H1 (cell line): Measurements from ENCODE around the gene CRX. TPM values are rescaled to one million over a fixed set of nuclear protein-coding genes. Genes with fewer than 3 reads are reported as not detected.
A peak's percentile ranks its signal among the peaks of the same experiment; 100 is the strongest.
"Not testable (repeated sequence)": the region's sequence is repeated elsewhere in the genome, so short reads cannot be mapped to it uniquely, and the experiment has no call there.

Experiments used
- CTCF ChIA-PET: fragments of 300-600 bp; sonication (Branson Sonifier 250); formaldehyde crosslinking; loops from one replicate; lab custom pipeline; 2021; ENCODE audit not compliant: partially characterized antibody; lab: Charles Lee
- POLR2A ChIA-PET: fragments of 300-600 bp; sonication (Branson Sonifier 250); formaldehyde crosslinking; loops from one replicate; lab custom pipeline; 2021; ENCODE audit warnings: inconsistent platforms; ENCODE audit not compliant: partially characterized antibody; lab: Charles Lee
- DNase-seq, 2 experiments: peaks; one replicate each; pipeline versions ENCODE4 v3.0.0 to v3.0.0-alpha.2; 2010 to 2022; ENCODE audit warnings: low spot score in 2 of 2, low read depth in 1 of 2, mixed read lengths in 1 of 2
- FAIRE-seq: peaks from 2 replicates; lab custom pipeline; 2011; peaks lifted over from hg19 to GRCh38; lab: Jason Lieb, UNC
- H2AFZ ChIP-seq: 2 replicates; pipeline ENCODE4 v1.8.1; 2012; ENCODE audit warnings: low read length, inconsistent platforms
- H2AK5ac ChIP-seq: 2 replicates; pipeline ENCODE4 v1.6.1; 2013; ENCODE audit warnings: low read depth, low read length
- H2BK120ac ChIP-seq: replicated peaks from 2 replicates; pipeline ENCODE3; 2013; ENCODE audit warnings: low read depth, low read length, inconsistent platforms
- H2BK12ac ChIP-seq: 2 replicates; pipeline ENCODE4 v1.6.1; 2013; ENCODE audit warnings: low read depth, low read length
- H2BK15ac ChIP-seq: 2 replicates; pipeline ENCODE4 v1.6.1; 2013; ENCODE audit warnings: low read length
- H2BK20ac ChIP-seq: 2 replicates; pipeline ENCODE4 v1.6.1; 2013; ENCODE audit warnings: low read length
- H2BK5ac ChIP-seq: 2 replicates; pipeline ENCODE4 v1.6.1; 2013; ENCODE audit warnings: low read depth, low read length
- H3K14ac ChIP-seq: 2 replicates; pipeline ENCODE4 v1.6.1; 2013; ENCODE audit warnings: inconsistent platforms; ENCODE audit not compliant: insufficient read length
- H3K18ac ChIP-seq: 2 replicates; pipeline ENCODE4 v1.6.1; 2013; ENCODE audit warnings: low read length; ENCODE audit errors: extremely low read depth
- H3K23ac ChIP-seq: 2 replicates; pipeline ENCODE4 v1.6.1; 2013; ENCODE audit warnings: inconsistent platforms; ENCODE audit not compliant: insufficient read length
- H3K23me2 ChIP-seq: 2 replicates; pipeline ENCODE4 v1.6.1; 2013; ENCODE audit warnings: low read depth, low read length
- H3K27ac ChIP-seq: 2 replicates; pipeline ENCODE4 v1.6.1; 2011; ENCODE audit warnings: low read depth, low read length, inconsistent platforms
- H3K27me3 ChIP-seq, 4 experiments: replicated peaks in 1 of 4; 1 replicate in 1 of 4; 2 replicates in 3 of 4; pipeline versions ENCODE4 v1.6.1 to v1.8.1; 2011 to 2013; ENCODE audit warnings: low read length in 3 of 4, mild to moderate bottlenecking in 3 of 4, inconsistent platforms in 2 of 4, mixed read lengths in 2 of 4, moderate library complexity in 1 of 4; ENCODE audit not compliant: control insufficient read depth in 3 of 4, insufficient read depth in 3 of 4; ENCODE audit errors: extremely low read depth in 1 of 4
- H3K36me3 ChIP-seq, 4 experiments: 2 replicates each; pipeline versions ENCODE4 v1.6.1 to v1.8.1; 2011 to 2013; ENCODE audit warnings: mild to moderate bottlenecking in 4 of 4, low read length in 3 of 4, moderate library complexity in 2 of 4, control low read depth in 1 of 4, inconsistent platforms in 1 of 4; ENCODE audit not compliant: insufficient read depth in 4 of 4, control insufficient read depth in 2 of 4
- H3K4ac ChIP-seq: replicated peaks from 2 replicates; pipeline ENCODE3; 2013; ENCODE audit warnings: low read length, low read depth, mixed read lengths, inconsistent platforms; ENCODE audit not compliant: insufficient read length
- H3K4me1 ChIP-seq, 4 experiments: replicated peaks in 1 of 4; 1 replicate in 1 of 4; 2 replicates in 3 of 4; pipeline versions ENCODE4 v1.6.1 to v1.8.1; 2011 to 2013; ENCODE audit warnings: low read length in 3 of 4, inconsistent platforms in 2 of 4, mixed read lengths in 1 of 4; ENCODE audit not compliant: insufficient read depth in 4 of 4, control insufficient read depth in 3 of 4
- H3K4me2 ChIP-seq, 2 experiments: 2 replicates each; pipeline versions ENCODE4 v1.6.1 to v1.8.1; 2011 to 2013; ENCODE audit warnings: low read depth in 2 of 2, low read length in 2 of 2, control low read depth in 1 of 2, inconsistent platforms in 1 of 2, mild to moderate bottlenecking in 1 of 2; ENCODE audit not compliant: insufficient read depth in 1 of 2
- H3K4me3 ChIP-seq, 4 experiments: fragments of 200-600, 300-600 bp in 1 of 4; sonication (generic), shearing (Covaris generic), sonication (Bioruptor Twin) in 1 of 4; 2 replicates each; pipeline versions ENCODE4 v1.5.1 to v1.8.1; 2011 to 2016; ENCODE audit warnings: low read length in 4 of 4, low read depth in 3 of 4, control low read depth in 2 of 4, inconsistent platforms in 2 of 4, mild to moderate bottlenecking in 2 of 4, mixed read lengths in 1 of 4, moderate library complexity in 1 of 4; ENCODE audit not compliant: insufficient read depth in 2 of 4; ENCODE audit errors: extremely low read depth in 1 of 4
- H3K56ac ChIP-seq: replicated peaks from 2 replicates; pipeline ENCODE3; 2013; ENCODE audit warnings: low read depth, mild to moderate bottlenecking, mixed read lengths, low read length, inconsistent platforms; ENCODE audit not compliant: insufficient read length
- H3K79me1 ChIP-seq: 2 replicates; pipeline ENCODE4 v1.6.1; 2013; ENCODE audit warnings: low read depth, low read length, control low read depth
- H3K79me2 ChIP-seq, 2 experiments: 2 replicates each; pipeline versions ENCODE4 v1.6.1 to v1.8.1; 2012 to 2013; ENCODE audit warnings: low read length in 2 of 2, mild to moderate bottlenecking in 2 of 2, inconsistent platforms in 1 of 2; ENCODE audit not compliant: insufficient read depth in 2 of 2, control insufficient read depth in 1 of 2
- H3K9ac ChIP-seq, 4 experiments: replicated peaks in 1 of 4; 1 replicate in 1 of 4; 2 replicates in 3 of 4; pipeline versions ENCODE4 v1.6.1 to v1.8.1; 2011 to 2013; ENCODE audit warnings: low read depth in 3 of 4, low read length in 3 of 4, control low read depth in 2 of 4, mild to moderate bottlenecking in 2 of 4, moderate library complexity in 2 of 4, inconsistent platforms in 1 of 4; ENCODE audit errors: extremely low read depth in 1 of 4
- H3K9me3 ChIP-seq, 2 experiments: 2 replicates each; pipeline versions ENCODE4 v1.6.1 to v1.8.1; 2012 to 2013; ENCODE audit warnings: mild to moderate bottlenecking in 2 of 2, moderate library complexity in 2 of 2, control low read depth in 1 of 2, inconsistent platforms in 1 of 2, low read depth in 1 of 2, low read length in 1 of 2, mixed read lengths in 1 of 2; ENCODE audit not compliant: insufficient read depth in 2 of 2
- H4K20me1 ChIP-seq, 2 experiments: replicated peaks in 1 of 2; 2 replicates each; pipeline versions ENCODE3 to v1.8.1; 2011 to 2013; ENCODE audit warnings: inconsistent platforms in 2 of 2, low read length in 2 of 2, mild to moderate bottlenecking in 1 of 2; ENCODE audit not compliant: insufficient read depth in 2 of 2, control insufficient read depth in 1 of 2
- H4K5ac ChIP-seq: 2 replicates; pipeline ENCODE4 v1.6.1; 2013; ENCODE audit warnings: low read length, low read depth, mixed read lengths, inconsistent platforms; ENCODE audit not compliant: insufficient read length
- H4K8ac ChIP-seq: 2 replicates; pipeline ENCODE4 v1.8.0; 2013; ENCODE audit warnings: mild to moderate bottlenecking, moderate library complexity, low read length, inconsistent platforms; ENCODE audit not compliant: insufficient read depth; ENCODE audit errors: extremely low read depth
- H4K91ac ChIP-seq: replicated peaks from 2 replicates; pipeline ENCODE3; 2013; ENCODE audit warnings: low read length, mixed read lengths, inconsistent platforms; ENCODE audit not compliant: insufficient read length
- WGBS, 2 experiments: shearing (Covaris generic) in 1 of 2; methylation state at CpG; one replicate each; pipeline versions ENCODE4 v1.1.6 to v1.1.7; 2013 to 2015; ENCODE audit warnings: low lambda C conversion rate in 2 of 2, mixed read lengths in 2 of 2, inconsistent platforms in 1 of 2, low coverage in 1 of 2, missing lambda C conversion rate in 1 of 2; ENCODE audit not compliant: insufficient replicate concordance in 2 of 2, insufficient coverage in 1 of 2, insufficient read length in 1 of 2; ENCODE audit errors: extremely low coverage in 1 of 2, missing lambda C conversion rate in 1 of 2; 5-methylcytosine and 5-hydroxymethylcytosine counted together
- polyA plus RNA-seq, 7 experiments: library from polyadenylated mRNA; depleted of rRNA in 3 of 7; stranded (reverse) in 5 of 7; unstranded in 2 of 7; fragments of >200 nt in 5 of 7; fragments of 200-250 nt in 2 of 7; gene quantifications; 1 replicate in 5 of 7; 2 replicates in 1 of 7; 4 replicates in 1 of 7; pipeline versions ENCODE4 v1.2.1 to v1.2.3, GENCODE V29; 2011 to 2013; ENCODE audit warnings: missing spikeins in 2 of 7, mixed read lengths in 2 of 7
- total RNA-seq: library from RNA; stranded (reverse); fragmentation: NEBNext Ultra II Directional; extraction: Animal tissue kit (Norgen Biotek cat#: 25700); gene quantifications from 2 replicates; pipeline ENCODE4 v1.2.1, GENCODE V29; 2021

The CRX gene
- total and polyA plus RNA-seq, 2 of the 8 experiments (the other 6 are each of a cell fraction or from before 2014, with no cell fraction given): 0.08 TPM; not detected in 1

DNA sequence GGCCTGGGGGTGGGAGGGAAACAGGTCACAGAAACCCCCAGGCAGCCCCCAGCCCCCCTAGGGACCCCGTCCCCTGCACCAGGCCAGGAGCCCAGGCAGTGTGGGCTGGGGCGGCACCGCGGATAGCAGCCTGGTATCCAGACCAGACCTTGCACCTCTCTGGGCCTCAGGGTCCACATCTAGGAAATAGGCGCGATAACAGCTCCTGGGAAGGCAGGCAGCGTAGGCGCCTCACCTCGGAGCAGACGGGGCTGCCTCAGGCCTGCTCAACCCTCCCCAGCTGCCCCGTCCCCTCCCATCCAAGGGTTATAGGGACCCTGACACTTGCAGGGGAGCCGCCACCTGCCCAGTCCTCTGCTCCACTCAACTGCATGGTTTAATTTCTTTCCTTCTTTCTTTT, 18.1 kb upstream of the CRX start:
- H3K4ac ChIP-seq, H3K23me2 ChIP-seq, H2BK12ac ChIP-seq, H3K56ac ChIP-seq, H3K36me3 ChIP-seq, H3K4me1 ChIP-seq, H3K27me3 ChIP-seq, H3K14ac ChIP-seq, H3K79me2 ChIP-seq, H3K79me1 ChIP-seq, H2AFZ ChIP-seq, POLR2A ChIA-PET, H4K5ac ChIP-seq, H3K4me2 ChIP-seq, H3K9ac ChIP-seq, H3K18ac ChIP-seq, H2BK15ac ChIP-seq, H2AK5ac ChIP-seq, H3K9me3 ChIP-seq, H3K23ac ChIP-seq, H3K4me3 ChIP-seq, DNase-seq, H4K8ac ChIP-seq, FAIRE-seq, H2BK20ac ChIP-seq, H4K91ac ChIP-seq, H2BK120ac ChIP-seq, H3K27ac ChIP-seq, CTCF ChIA-PET, H2BK5ac ChIP-seq, H4K20me1 ChIP-seq: not testable (repeated sequence)
- no CpG with 5 or more reads among the region's 12 CpGs for WGBS, 2 experiments

DNA sequence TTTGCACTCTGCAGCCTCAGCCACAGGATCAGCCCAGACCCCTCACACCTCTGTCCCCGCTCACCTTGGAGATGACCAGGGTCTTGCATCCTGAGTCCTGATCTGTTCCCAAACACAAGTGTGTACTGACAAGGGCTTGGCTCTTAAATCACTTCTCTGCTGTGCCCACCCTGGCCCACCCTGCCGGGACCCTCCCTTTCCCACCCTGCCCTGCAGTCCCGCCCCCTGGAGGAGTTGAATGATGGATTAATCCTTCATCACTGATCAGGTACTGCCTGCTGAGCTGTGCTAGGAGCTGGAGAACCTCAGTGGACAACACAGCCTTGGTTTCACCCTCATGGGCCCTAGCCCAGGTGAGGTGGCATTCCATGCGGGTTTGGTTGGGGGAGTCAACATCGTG, 17.3 kb upstream of the CRX start, which contains the start of gene TPRX1:
TPRX1 (minus strand) TSS at position 101 of the 400 bp plus-strand sequence; CDS start at position 89, 12 bp downstream.
- POLR2A ChIA-PET, H3K18ac ChIP-seq, H3K4me1 ChIP-seq, H3K27ac ChIP-seq, H2AK5ac ChIP-seq, H3K23me2 ChIP-seq, H3K56ac ChIP-seq, H3K79me1 ChIP-seq, DNase-seq, H4K91ac ChIP-seq, H3K4me3 ChIP-seq, H3K14ac ChIP-seq, H2BK15ac ChIP-seq, H4K20me1 ChIP-seq, H2BK12ac ChIP-seq, H2BK120ac ChIP-seq, H3K4me2 ChIP-seq, H2BK20ac ChIP-seq, H3K36me3 ChIP-seq, H2BK5ac ChIP-seq, H3K79me2 ChIP-seq, H3K9ac ChIP-seq, H4K8ac ChIP-seq, H3K23ac ChIP-seq, H2AFZ ChIP-seq, H3K9me3 ChIP-seq, H4K5ac ChIP-seq, H3K27me3 ChIP-seq, H3K4ac ChIP-seq: not testable (repeated sequence)
- FAIRE-seq: peak; percentile 72
- CTCF ChIA-PET: interaction anchor here (1.4 kb wide), 1 partner anchor 64 kb away, joined by 6 read pairs; no protein-coding TSS in a partner anchor
- 80% methylated on average over 4 of the region's 5 CpGs; no CpG with 5 or more reads in 1 of the 2 experiments for WGBS, 2 experiments
